Testis (tissue), 3 donors: ENCODE data around the gene MAPK10. TPM values are rescaled to one million over a fixed set of nuclear protein-coding genes. Genes with fewer than 3 reads are reported as not detected.

ENCODE experiments used
- DNase-seq: peaks from one replicate; pipeline ENCODE4 v3.0.0-alpha.2; 2019
- H3K27ac ChIP-seq, 2 donors: fragments of 200-600 bp; sonication (generic); one replicate each; pipeline ENCODE4 v1.5.1; 2019
- H3K27me3 ChIP-seq: fragments of 200-600 bp; sonication (generic); one replicate; pipeline ENCODE4 v1.5.1; 2019
- H3K36me3 ChIP-seq: fragments of 200-600 bp; sonication (generic); one replicate; pipeline ENCODE4 v1.5.1; 2017; ENCODE audit warnings: low read depth; ENCODE audit errors: missing control alignments
- H3K4me1 ChIP-seq: fragments of 200-600 bp; sonication (generic); one replicate; pipeline ENCODE4 v1.5.1; 2019
- H3K4me3 ChIP-seq, 2 donors: fragments of 200-600 bp; sonication (generic); one replicate each; pipeline ENCODE4 v1.5.1; 2017 to 2019
- H3K9me3 ChIP-seq: fragments of 200-600 bp; sonication (generic); one replicate; pipeline ENCODE4 v1.5.1; 2017
- CTCF ChIP-seq, 3 experiments: fragments of 450-650 bp in 2 of 3; fragments of 200-600 bp in 1 of 3; sonication (generic) in 1 of 3; IDR thresholded peaks; one replicate each; pipeline ENCODE4 v1.5.1; 2016 to 2019; ENCODE audit warnings: antibody characterized with exemption in 3 of 3, mild to moderate bottlenecking in 2 of 3, moderate library complexity in 1 of 3
- POLR2A ChIP-seq: fragments of 450-650 bp; IDR thresholded peaks from one replicate; pipeline ENCODE4 v1.6.1; 2017; ENCODE audit warnings: antibody characterized with exemption, mild to moderate bottlenecking, moderate library complexity
- WGBS, 2 donors: methylation state at CpG; one replicate each; pipeline ENCODE4 v1.1.5; 2018; 5-methylcytosine and 5-hydroxymethylcytosine counted together
- intact Hi-C: fragments of 100-400 bp; cut with DNase I; formaldehyde crosslinking; loops from one replicate; pipeline ENCODE4 v1.15.1; 2023; ENCODE audit warnings: low total_unique reads
- polyA plus RNA-seq: library from polyadenylated mRNA; stranded (reverse); fragments of 350-450 nt; fragmentation: Illumina TruSeq; extraction: RNeasy Lipid Tissue Mini Kit (QIAGEN cat#74804); gene quantifications from one replicate; pipeline ENCODE4 v1.2.3, GENCODE V29; 2014; ENCODE audit warnings: low read depth, low replicate concordance; ENCODE audit not compliant: insufficient read depth
- total RNA-seq, 2 donors: library from RNA; depleted of rRNA; stranded (reverse); fragments of >200 nt; gene quantifications; one replicate each; pipeline ENCODE4 v1.2.3, GENCODE V29; 2016

The MAPK10 gene
- total and polyA plus RNA-seq, 3 donors from 2014 or later: 56.1 to 64.6 (median 61.1) TPM

- no peak for DNase-seq
- no peak for TF ChIP-seq CTCF (IDR thresholded peaks at IDR 0.05)
- no peak for TF ChIP-seq POLR2A
- Histone ChIP-seq H3K27ac (no peak overlapping the region), H3K27me3 (no peaks in the 10 kb centered on the region), H3K9me3 (no peaks in the 10 kb centered on the region), H3K4me1 (no peaks in the 10 kb centered on the region), H3K4me3 (no peak overlapping the region), H3K36me3 (no peaks in the 10 kb centered on the region)
- intact Hi-C loops: no loop called here
- WGBS, 2 donors: 80 to 85% methylated on average over 3 of the region's 3 CpGs
These were observed 30.4 kb downstream of the MAPK10 start for GRCh38 chr4:86329431-86329830.

- no peaks in the 10 kb centered on the region for H3K36me3 ChIP-seq
- no peak overlapping the region for H3K27ac ChIP-seq
- H3K4me3 ChIP-seq: no peak overlapping the region
- no peaks in the 10 kb centered on the region for H3K4me1 ChIP-seq
- no peaks in the 10 kb centered on the region for H3K9me3 ChIP-seq
- no peak for TF ChIP-seq CTCF (IDR thresholded peaks at IDR 0.05)
- no peak for TF ChIP-seq POLR2A
- intact Hi-C loops: no loop called here
- no peaks in the 10 kb centered on the region for H3K27me3 ChIP-seq
- DNase-seq: no peak
These were observed 33.5 kb downstream of the MAPK10 start for GRCh38 chr4:86326400-86326799.

GRCh38 chr4:86319390-86319789 is 40.5 kb downstream of the MAPK10 start:
- intact Hi-C loops: no loop called here
- DNase-seq: no peak
- Histone ChIP-seq H3K4me1 (no peaks in the 10 kb centered on the region), H3K27me3 (no peaks in the 10 kb centered on the region), H3K27ac (no peak overlapping the region), H3K9me3 (no peaks in the 10 kb centered on the region), H3K36me3 (no peaks in the 10 kb centered on the region), H3K4me3 (no peak overlapping the region)
- TF ChIP-seq POLR2A (no peak), CTCF (IDR thresholded peaks at IDR 0.05) (no peak)

- no peaks in the 10 kb centered on the region for H3K27me3 ChIP-seq
- DNase-seq: no peak
- no peaks in the 10 kb centered on the region for H3K36me3 ChIP-seq
- no peaks in the 10 kb centered on the region for H3K4me1 ChIP-seq
- TF ChIP-seq CTCF (IDR thresholded peaks at IDR 0.05): no peak
- no peak for TF ChIP-seq POLR2A
- H3K4me3 ChIP-seq: no peak overlapping the region
- no peak overlapping the region for H3K27ac ChIP-seq
- H3K9me3 ChIP-seq: no peaks in the 10 kb centered on the region
- intact Hi-C loops: no loop called here
These were observed 44.3 kb downstream of the MAPK10 start for GRCh38 chr4:86315579-86315978.

- intact Hi-C loops: no loop called here
- 38 to 47% methylated on average over 1 of the region's 1 CpG for WGBS, 2 donors
- no peak overlapping the region for H3K27ac ChIP-seq
- no peaks in the 10 kb centered on the region for H3K36me3 ChIP-seq
- H3K27me3 ChIP-seq: no peaks in the 10 kb centered on the region
- no peak overlapping the region for H3K4me3 ChIP-seq
- DNase-seq: no peak
- no peak for TF ChIP-seq POLR2A
- TF ChIP-seq CTCF (IDR thresholded peaks at IDR 0.05): no peak
- no peaks in the 10 kb centered on the region for H3K4me1 ChIP-seq
- no peaks in the 10 kb centered on the region for H3K9me3 ChIP-seq
These were observed 46.2 kb downstream of the MAPK10 start for GRCh38 chr4:86313656-86314055.
